Keratinocyte (primary cell): ENCODE results near the gene HTD2. TPM values are rescaled to one million over a fixed set of nuclear protein-coding genes. Genes with fewer than 3 reads are reported as not detected.

ENCODE experiments used
- DNase-seq: peaks from one replicate; pipeline ENCODE4 v3.0.0-alpha.2; 2011; ENCODE audit warnings: low read depth, missing footprints, low spot score
- FAIRE-seq: peaks from 2 replicates; lab custom pipeline; 2011; peaks lifted over from hg19 to GRCh38; lab: Jason Lieb, UNC
- H2AFZ ChIP-seq: 2 replicates; pipeline ENCODE4 v1.6.0; 2012; ENCODE audit warnings: low read length, control low read depth, inconsistent platforms; ENCODE audit not compliant: control insufficient read depth
- H3K27ac ChIP-seq: 2 replicates; pipeline ENCODE4 v1.5.1; 2011; ENCODE audit warnings: low read length; ENCODE audit not compliant: control insufficient read depth, insufficient read depth
- H3K27me3 ChIP-seq: 3 replicates; pipeline ENCODE4 v1.6.0; 2011; ENCODE audit warnings: low read length; ENCODE audit not compliant: control insufficient read depth, insufficient read depth; ENCODE audit errors: extremely low read depth
- H3K36me3 ChIP-seq, 2 experiments: 2 replicates in 1 of 2; 3 replicates in 1 of 2; pipeline ENCODE4 v1.5.1; 2011; ENCODE audit warnings: low read length in 2 of 2, mild to moderate bottlenecking in 1 of 2; ENCODE audit not compliant: control insufficient read depth in 2 of 2, insufficient read depth in 2 of 2; ENCODE audit errors: extremely low read depth in 1 of 2
- H3K4me1 ChIP-seq: 3 replicates; pipeline ENCODE4 v1.5.1; 2011; ENCODE audit warnings: low read length; ENCODE audit not compliant: control insufficient read depth, insufficient read depth; ENCODE audit errors: extremely low read depth
- H3K4me2 ChIP-seq: 3 replicates; pipeline ENCODE4 v1.6.0; 2011; ENCODE audit warnings: low read depth, low read length; ENCODE audit not compliant: control insufficient read depth, insufficient read depth; ENCODE audit errors: extremely low read depth
- H3K4me3 ChIP-seq, 3 experiments: fragments of 200-600 bp in 1 of 3; sonication (generic) in 1 of 3; 2 replicates in 2 of 3; 3 replicates in 1 of 3; pipeline ENCODE4 v1.5.1; 2011 to 2016; ENCODE audit warnings: low read length in 3 of 3, mild to moderate bottlenecking in 3 of 3, control low read depth in 2 of 3, inconsistent platforms in 1 of 3, low read depth in 1 of 3, mixed read lengths in 1 of 3, mixed run types in 1 of 3, moderate library complexity in 1 of 3; ENCODE audit not compliant: control insufficient read depth in 2 of 3, insufficient read depth in 2 of 3; ENCODE audit errors: extremely low read depth in 1 of 3
- H3K79me2 ChIP-seq: 2 replicates; pipeline ENCODE4 v1.6.0; 2012; ENCODE audit warnings: low read length; ENCODE audit not compliant: control insufficient read depth, insufficient read depth
- H3K9ac ChIP-seq: 3 replicates; pipeline ENCODE4 v1.6.0; 2011; ENCODE audit warnings: low read length; ENCODE audit not compliant: control insufficient read depth, insufficient read depth; ENCODE audit errors: extremely low read depth
- H3K9me1 ChIP-seq: 3 replicates; pipeline ENCODE4 v1.6.0; 2011; ENCODE audit warnings: low read length; ENCODE audit not compliant: control insufficient read depth, insufficient read depth; ENCODE audit errors: extremely low read depth
- H3K9me3 ChIP-seq: 2 replicates; pipeline ENCODE4 v1.5.1; 2012; ENCODE audit warnings: low read depth, low read length; ENCODE audit not compliant: control insufficient read depth
- H4K20me1 ChIP-seq: 3 replicates; pipeline ENCODE4 v1.6.0; 2011; ENCODE audit warnings: low read length; ENCODE audit not compliant: control insufficient read depth, insufficient read depth; ENCODE audit errors: extremely low read depth
- EZH2 ChIP-seq: IDR thresholded peaks from one replicate; pipeline ENCODE4 v1.6.1; 2012; ENCODE audit warnings: inconsistent platforms, mild to moderate bottlenecking, low read length, moderate library complexity
- dilution Hi-C: fragments of 300-500 bp; cut with MboI; formaldehyde crosslinking; loops from one replicate; pipeline ENCODE4 v1.7.0; 2020; ENCODE audit warnings: low sequenced_read_pairs; ENCODE audit not compliant: extremely low pct_ligation_motif_present
- polyA plus RNA-seq, 5 experiments: library from polyadenylated mRNA; depleted of rRNA in 3 of 5; stranded (reverse) in 3 of 5; stranded (forward) in 1 of 5; unstranded in 1 of 5; fragments of >200 nt; gene quantifications; 1 replicate in 1 of 5; 2 replicates in 3 of 5; 3 replicates in 1 of 5; pipeline versions ENCODE4 v1.2.1 to v1.2.3, GENCODE V29; 2011 to 2012; ENCODE audit warnings: missing spikeins in 2 of 5, low read depth in 1 of 5, low replicate concordance in 1 of 5
- TF ChIP-seq, protein P1 (sequence below), 3 experiments: IDR thresholded peaks in 1 of 3; conservative IDR thresholded peaks in 1 of 3; optimal IDR thresholded peaks in 1 of 3; 2 replicates in 2 of 3; 3 replicates in 1 of 3; pipeline versions ENCODE3 to v1.5.1; 2011; ENCODE audit warnings: low read length in 3 of 3, mild to moderate bottlenecking in 3 of 3, moderate library complexity in 2 of 3, control low read depth in 1 of 3, inconsistent platforms in 1 of 3; ENCODE audit not compliant: insufficient read depth in 2 of 3; ENCODE audit errors: extremely low read depth in 1 of 3

HTD2 gene
- polyA plus RNA-seq, 1 donor (not counting 4 experiments of a cell fraction or from before 2014, with no cell fraction given), result 12.5 TPM

DNA sequence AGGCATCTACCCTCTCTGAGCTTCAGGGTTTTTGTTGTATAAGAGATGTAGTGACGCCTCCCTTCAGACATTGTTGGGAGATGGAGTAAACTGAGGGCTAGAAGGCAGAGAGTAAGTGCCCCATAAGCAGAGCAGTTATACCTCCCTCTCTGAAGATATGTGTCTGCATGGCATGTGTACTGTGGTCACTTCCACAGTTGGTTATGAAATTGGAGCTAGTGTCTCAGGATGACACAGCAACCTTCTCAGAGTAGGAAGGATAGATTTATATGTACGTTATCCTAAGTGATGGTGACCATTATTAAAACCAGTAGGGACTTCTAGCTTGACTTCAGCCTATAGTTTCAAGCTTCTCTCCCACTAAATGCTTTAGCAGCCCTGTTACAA lies 44.3 kb downstream of the HTD2 start:
- Histone ChIP-seq H3K4me2 (no peak overlapping the region), H3K27ac (no peak overlapping the region), H3K9me1 (no peaks in the 10 kb centered on the region), H2AFZ (no peak overlapping the region), H3K9ac (no peak overlapping the region), H3K4me1 (peaks cover 1% of the 10 kb centered on the region), H4K20me1 (peaks cover 3% of the 10 kb centered on the region), H3K9me3 (no peaks in the 10 kb centered on the region), H3K79me2 (no peaks in the 10 kb centered on the region), H3K36me3 (no peaks in the 10 kb centered on the region), H3K27me3 (no peaks in the 10 kb centered on the region), H3K4me3 (no peak overlapping the region)
- FAIRE-seq, result no peak
- TF ChIP-seq EZH2, result no peak
- TF ChIP-seq, protein P1, sequence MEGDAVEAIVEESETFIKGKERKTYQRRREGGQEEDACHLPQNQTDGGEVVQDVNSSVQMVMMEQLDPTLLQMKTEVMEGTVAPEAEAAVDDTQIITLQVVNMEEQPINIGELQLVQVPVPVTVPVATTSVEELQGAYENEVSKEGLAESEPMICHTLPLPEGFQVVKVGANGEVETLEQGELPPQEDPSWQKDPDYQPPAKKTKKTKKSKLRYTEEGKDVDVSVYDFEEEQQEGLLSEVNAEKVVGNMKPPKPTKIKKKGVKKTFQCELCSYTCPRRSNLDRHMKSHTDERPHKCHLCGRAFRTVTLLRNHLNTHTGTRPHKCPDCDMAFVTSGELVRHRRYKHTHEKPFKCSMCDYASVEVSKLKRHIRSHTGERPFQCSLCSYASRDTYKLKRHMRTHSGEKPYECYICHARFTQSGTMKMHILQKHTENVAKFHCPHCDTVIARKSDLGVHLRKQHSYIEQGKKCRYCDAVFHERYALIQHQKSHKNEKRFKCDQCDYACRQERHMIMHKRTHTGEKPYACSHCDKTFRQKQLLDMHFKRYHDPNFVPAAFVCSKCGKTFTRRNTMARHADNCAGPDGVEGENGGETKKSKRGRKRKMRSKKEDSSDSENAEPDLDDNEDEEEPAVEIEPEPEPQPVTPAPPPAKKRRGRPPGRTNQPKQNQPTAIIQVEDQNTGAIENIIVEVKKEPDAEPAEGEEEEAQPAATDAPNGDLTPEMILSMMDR (optimal IDR thresholded peaks at IDR 0.05 in 1 of 3, IDR thresholded peaks at IDR 0.05 in 1 of 3, conservative IDR thresholded peaks at IDR 0.05 in 1 of 3; ENCODE audit: extremely low read depth in 1 of 3, insufficient read depth in 2 of 3, low read length in 3 of 3), result no peak
- no peak for DNase-seq
- dilution Hi-C loops, result no loop called here

DNA sequence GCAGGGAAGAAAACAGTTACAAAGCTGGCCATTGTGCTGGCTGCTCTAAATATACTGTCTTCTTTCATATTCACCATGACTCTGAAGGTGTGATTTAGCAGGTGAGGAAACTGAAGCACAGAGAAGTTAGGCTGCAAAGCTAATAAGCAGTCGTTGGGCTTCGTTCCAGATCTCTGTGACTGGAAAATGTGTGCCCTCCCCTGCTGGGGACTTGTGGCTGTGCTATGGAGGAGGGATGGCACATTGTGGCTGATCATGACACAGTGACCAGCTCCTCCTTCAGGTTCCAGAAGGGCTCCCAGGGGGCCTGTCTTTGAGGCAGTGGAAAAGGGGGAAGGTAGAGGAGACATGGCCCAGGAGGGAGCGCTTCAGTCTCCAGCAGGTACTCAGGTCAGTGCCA lies 45.6 kb downstream of the HTD2 start:
- Histone ChIP-seq H4K20me1 (peaks cover 3% of the 10 kb centered on the region), H3K9me1 (peaks cover 2% of the 10 kb centered on the region), H3K27me3 (no peaks in the 10 kb centered on the region), H3K9me3 (no peaks in the 10 kb centered on the region), H3K79me2 (no peaks in the 10 kb centered on the region), H2AFZ (no peak overlapping the region), H3K36me3 (no peaks in the 10 kb centered on the region), H3K4me1 (peaks cover 8% of the 10 kb centered on the region), H3K4me2 (no peak overlapping the region), H3K27ac (no peak overlapping the region), H3K9ac (no peak overlapping the region), H3K4me3 (no peak overlapping the region)
- dilution Hi-C loops, result no loop called here
- TF ChIP-seq, protein P1 (optimal IDR thresholded peaks at IDR 0.05 in 1 of 3, IDR thresholded peaks at IDR 0.05 in 1 of 3, conservative IDR thresholded peaks at IDR 0.05 in 1 of 3; ENCODE audit: extremely low read depth in 1 of 3, insufficient read depth in 2 of 3, low read length in 3 of 3), result no peak
- no peak for TF ChIP-seq EZH2
- FAIRE-seq, result no peak
- no peak for DNase-seq
